MV-4-11 (cell line): Measurements from ENCODE around the gene CALY.

ENCODE experiments used
- DNase-seq: peaks from one replicate; lab custom pipeline; 2025; lab: John Stamatoyannopoulos, UW

CALY gene

DNA sequence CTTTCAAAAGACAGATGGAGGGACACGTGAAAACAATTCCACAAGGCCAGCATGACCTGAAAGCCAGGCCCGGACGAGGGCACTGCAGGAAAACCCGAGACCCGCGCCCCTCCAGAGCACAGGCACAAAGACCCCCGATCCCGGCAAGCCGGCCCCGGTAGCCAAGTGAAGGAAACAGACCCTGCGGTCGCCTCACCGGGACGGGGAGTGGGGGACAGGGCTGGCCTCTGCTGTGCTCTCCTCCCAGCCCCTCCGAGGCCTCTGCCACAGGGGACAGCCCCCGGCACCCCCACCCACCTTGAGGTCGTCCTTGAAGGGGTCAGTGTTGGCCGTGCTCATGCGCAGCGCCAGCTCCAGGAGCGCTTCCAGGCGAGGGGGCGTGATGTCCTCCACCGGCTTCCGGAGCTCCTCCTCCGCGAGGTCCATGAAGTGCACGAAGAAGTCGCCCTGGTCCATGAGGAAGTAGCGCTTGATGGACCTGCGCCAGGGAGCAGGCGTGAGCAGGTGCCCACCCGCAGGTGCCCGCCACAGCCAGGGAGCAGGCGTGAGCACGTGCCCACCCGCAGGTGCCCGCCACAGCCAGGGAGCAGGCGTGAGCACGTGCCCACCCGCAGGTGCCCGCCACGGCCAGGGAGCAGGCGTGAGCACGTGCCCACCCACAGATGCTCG is 48.7 kb downstream of the CALY start:
- no peak for DNase-seq

- DNase-seq: no peak
Observed at GRCh38 chr10:133286366-133286765, 50.3 kb downstream of the CALY start.

- no peak for DNase-seq
Observed at GRCh38 chr10:133285217-133285616, 51.5 kb downstream of the CALY start.

GRCh38 chr10:133283931-133284330 is 52.8 kb downstream of the CALY start:
- no peak for DNase-seq

DNA sequence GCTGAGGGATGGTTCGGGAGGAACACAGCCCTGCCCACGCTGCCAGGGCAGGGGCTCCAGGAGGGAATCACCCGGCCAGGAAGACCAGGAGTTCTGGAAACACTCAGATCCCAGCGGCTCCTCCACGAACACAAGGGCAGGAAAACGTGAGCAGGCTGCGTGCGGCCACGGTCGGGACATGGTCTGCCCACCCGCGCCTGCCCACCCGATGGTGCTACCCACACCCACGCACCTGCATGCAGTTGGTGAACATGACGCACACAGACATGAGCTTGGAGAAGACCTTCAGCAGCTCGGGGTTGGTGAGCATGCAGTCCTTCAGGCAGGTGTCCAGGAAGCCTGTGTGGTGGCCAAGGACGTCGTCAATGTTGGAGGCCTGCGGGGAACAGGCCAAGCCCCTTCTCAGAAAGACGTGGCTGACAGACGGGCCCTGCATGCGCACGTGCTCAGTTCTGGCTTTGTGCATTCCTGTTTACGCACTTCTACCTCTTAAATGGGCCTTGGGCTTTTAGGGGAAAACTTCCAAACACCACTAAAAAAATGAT is 53.8 kb downstream of the CALY start:
- no peak for DNase-seq

DNA sequence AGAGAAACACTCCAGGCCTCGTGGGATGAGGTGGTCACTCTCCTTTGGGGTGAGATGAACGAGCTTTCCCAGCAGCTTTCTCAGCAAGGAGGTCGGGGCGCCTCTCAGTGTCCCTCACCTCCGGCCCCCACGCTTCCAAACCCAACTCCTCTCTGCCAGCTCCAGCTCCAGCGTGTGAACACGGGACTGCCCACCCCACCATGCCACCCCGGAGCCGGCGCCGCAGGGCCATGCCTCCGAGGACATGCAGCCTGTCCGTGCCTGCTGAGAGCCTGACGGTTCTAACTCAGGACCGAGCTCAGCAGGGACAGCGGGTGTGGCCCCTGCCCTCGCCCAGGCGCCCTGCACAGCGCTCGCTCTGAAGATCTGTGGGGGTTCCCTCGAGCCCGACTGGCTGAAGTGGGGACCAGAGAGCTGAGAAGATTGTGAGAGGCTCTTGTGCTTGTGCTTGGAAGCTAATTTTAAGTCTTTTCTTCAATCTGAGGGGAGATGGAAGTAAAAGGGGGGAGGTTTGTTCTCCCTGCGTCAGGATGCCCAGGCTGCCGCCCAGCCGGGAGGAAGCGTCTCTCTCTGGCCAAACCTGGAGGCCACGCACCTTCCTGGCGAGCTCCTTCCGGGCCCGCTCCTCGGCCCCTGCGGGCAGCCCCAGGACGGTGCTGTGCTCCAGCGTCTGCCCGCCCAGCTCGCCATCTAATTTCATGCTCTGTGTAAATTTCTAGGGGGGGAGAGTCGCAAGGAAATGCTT is 54.9 kb downstream of the CALY start:
- DNase-seq: no peak

DNA sequence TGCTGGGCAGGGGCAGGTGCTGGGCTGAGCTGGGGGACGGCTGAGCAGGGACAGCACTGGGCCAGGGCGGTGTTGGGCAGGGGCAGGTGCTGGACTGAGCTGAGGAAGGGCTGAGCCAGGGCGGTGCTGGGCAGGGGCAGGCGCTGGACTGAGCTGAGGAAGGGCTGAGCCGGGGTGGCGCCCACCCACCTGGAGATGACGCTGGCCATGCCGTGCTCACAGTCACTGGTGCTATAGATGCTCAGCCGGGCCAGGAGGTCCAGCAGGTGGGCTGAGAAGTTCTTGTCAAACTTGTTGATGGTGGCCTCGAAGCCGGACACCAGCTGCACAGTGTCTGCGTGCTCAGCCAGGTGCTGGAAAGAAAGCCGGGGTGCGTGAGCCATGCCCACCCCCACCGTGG is 55.6 kb downstream of the CALY start:
- DNase-seq: no peak

- no peak for DNase-seq
Observed at GRCh38 chr10:133280391-133281059, 56.2 kb downstream of the CALY start.

DNA sequence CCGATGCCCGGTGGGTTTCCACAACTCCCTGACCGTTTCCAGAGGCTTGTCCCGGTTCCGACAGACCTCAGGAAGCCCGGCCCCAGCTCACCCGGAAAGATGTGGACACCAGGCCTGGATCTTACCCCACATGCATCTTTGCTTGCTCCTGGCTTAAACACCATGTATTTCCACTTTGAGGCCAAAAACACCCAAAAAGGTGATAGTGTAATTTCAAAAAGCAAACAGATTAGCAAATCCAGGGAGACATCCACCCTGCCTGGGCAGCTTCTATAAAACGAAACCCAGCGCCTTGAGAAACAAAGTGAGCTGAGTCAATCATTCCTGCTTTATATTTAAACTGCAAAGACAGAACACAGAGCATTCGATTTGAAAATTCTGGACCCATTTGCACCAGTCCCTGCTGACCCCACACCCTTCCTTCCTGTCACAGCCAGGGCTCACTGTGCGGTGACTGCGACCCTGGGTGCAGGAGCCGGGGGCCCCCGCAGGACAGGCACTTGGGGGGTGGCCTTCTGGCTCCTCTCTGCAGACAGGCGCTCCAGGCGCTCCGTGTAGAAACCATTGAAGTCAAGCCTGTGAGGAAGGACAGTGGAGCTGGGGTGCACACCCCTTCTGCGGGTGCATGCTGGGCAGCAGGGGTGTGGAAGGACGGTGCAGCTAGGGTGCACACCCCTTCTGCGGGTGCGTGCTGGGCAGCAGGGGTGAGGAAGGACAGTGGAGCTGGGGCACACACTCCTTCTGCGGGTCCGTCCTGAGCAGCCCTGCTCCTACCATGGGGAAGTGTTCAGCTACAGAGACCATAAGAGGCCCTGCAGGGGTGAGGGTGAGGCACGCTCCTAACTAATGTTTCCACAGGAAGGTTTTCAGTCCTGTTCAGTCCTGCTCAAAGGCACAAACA is 57.1 kb downstream of the CALY start:
- peak; percentile 81 for DNase-seq

DNA sequence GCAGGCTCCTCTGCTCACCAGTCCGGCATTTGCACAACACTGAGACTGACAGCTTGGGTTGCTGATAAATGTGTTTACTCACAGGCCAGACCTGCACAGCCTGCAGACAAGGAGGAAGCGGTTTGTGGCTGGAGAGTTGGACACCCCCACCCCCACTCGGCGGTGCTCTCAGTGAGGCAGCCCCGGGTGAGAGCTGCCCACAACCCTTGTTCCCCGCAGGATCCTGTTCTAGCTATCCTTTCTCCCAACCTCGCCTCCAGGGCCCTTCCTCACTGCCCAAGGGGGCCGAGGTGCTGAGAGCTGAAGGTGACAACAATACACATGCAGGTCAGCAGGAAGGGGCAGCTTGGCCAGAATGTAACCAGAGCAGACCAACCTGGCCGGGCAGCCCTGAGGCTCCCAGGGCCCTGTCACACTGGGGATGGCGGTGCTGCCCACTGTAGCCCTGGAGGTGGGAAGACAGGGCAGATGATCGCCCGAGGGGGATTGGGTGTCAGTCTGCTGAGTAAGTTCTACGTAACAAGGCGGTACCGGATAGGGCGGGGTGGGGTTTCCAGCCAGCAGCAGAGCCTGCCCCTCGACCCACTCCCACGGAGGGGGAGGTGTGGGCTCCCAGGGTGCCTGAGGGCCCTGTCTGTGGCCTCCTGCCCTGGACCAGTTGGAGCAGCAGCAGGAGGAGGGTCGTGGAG is 58.0 kb downstream of the CALY start:
- peak; percentile 94 for DNase-seq

DNA sequence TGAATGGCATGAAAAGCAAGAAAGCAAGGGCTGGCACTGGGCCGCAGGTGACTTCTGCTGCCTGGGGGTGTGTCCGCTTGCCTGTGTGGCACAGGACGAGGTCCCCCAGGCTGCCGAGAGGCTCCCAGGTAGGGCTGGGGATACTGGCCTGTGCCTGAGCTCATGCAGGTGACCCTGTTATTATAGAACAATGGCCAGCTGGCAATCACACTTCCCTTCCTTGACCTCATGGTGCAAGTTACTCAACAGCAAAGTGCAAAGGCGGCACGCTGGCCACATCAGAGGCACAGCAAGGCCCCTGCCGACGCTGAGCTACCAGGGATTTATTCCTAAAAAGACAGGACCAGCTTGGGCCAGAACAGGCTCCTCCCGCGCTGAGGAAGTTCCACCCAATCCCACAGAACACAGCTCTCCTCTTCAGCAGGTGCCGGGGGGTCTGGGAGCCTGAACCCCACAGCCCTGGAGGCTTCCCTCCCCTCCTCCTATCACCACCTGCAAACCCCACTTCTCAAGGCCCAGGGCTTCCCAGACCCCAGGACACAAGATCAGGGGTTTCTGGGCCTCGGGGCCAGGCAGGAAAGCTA is 58.6 kb downstream of the CALY start:
- DNase-seq: peak; percentile 62

DNA sequence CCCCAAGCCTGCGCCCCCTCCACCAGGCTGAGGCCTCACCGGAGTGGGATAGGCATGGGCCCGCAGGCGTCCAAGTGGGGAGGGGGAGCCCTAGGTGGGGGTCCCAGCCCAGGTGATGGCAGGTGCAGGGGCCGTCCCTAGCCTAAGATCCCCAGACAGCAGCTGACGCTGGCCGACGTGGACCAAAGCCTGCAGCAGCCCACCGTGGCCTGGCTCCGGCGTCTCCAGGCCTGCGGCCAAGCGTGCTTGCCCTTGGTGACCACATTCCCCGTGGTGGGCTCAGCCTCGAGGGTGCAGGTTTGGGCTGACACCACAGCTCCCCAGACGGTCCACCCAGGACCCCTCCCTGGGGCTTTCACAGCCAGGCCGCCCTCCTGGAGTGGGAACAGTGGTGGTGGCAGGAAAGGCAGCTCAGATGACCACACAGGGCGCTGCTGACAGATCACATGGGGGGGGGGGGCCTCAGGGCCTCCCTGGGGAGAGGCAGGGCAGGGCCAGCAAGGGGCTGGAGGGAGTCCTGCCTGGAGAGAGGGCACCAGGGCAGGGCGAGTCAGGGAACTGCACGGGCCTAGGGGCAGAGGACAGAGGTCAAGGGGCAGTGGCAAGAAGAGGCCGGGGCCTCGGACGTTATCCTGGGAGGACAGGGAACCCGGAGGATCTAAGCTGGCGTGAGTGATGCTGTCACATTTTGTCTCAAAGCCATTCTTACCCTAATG is 59.3 kb downstream of the CALY start:
- DNase-seq: no peak

DNA sequence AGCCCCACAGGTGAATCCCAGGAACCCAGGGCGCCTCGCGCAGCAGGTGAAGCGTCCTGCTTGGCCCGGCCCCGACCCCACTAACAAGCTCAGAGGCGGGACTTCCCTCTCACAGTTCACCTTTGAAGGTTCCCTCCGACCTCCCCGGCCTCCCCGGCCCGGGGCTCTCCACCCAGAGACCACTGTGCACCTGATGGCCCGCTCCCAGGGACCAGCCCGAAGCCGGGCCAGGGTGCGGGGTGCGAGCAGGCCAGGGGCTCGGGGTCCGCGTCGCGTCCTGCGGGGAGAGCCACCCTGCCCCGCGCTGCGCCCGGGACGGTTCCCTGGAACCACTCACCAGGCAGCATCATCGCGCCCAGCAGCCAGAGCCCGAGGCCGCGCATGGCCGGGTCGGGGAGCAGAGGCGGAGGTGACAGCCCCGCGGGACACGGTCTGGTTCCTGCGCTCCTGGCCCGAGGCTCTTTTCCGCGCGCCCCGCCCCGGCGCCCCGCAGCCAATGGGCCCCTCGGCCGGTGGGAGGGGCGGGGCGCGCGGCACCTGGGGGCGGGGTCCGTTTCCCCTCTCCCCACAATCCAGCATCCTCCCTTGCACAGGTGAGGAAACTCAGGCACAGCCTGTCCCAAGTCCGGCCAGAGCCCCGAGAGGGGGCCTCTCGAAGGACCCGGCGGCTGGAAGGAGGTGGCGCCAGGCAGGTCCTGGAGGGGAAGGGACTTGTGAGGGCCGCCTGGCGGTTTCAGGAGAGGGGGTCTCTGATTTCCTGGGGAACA is 60.1 kb downstream of the CALY start, which contains the start of gene ADAM8:
Gene ADAM8 (minus strand): TSS at position 434 of the 767 bp plus-strand sequence. CDS start 51 bp downstream, at position 383.
- DNase-seq: no peak

GRCh38 chr10:133276100-133276434 is 60.6 kb downstream of the CALY start:
- no peak for DNase-seq

DNA sequence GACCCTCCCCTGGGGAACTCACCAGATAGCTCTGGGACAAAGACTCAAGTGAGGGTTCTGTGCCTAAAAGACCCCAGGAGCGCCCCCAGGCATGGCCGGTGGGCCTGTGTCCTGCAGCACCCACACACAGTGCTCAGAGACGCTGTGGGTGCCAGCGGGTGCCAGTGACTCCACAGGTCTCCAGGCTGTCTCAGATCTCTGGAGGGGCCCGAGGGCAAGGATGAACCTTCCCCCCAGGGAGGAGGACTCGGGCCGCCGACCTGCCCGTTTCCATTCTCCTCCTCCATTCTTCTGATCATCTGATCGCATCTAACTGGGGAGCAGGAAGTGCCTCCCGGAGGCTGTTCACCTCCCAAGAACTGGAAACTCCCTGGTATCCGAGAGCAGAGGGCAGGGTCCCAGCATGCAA is 61.0 kb downstream of the CALY start:
- DNase-seq: peak; percentile 6

GRCh38 chr10:133274751-133275683 is 61.7 kb downstream of the CALY start:
- peak; percentile 69 for DNase-seq
